Sigmoid colon (tissue), 7 donors: ENCODE measurements around the gene DCC. TPM values are rescaled to one million over a fixed set of nuclear protein-coding genes. Genes with fewer than 3 reads are reported as not detected.

Source experiments
- DNase-seq: peaks from one replicate; pipeline ENCODE4 v3.0.0-alpha.2; 2019
- H3K27ac ChIP-seq, 4 donors: fragments of 200-600 bp; sonication (generic); one replicate each; pipeline ENCODE4 v1.5.1; 2016 to 2019; ENCODE audit warnings: mild to moderate bottlenecking in 1 of 4
- H3K27me3 ChIP-seq, 3 donors: fragments of 200-600 bp; sonication (generic); one replicate each; pipeline ENCODE4 v1.5.1; 2019; ENCODE audit warnings: mild to moderate bottlenecking in 1 of 3
- H3K36me3 ChIP-seq, 4 donors: fragments of 200-600 bp; sonication (generic); one replicate each; pipeline ENCODE4 v1.5.1; 2016 to 2019
- H3K4me1 ChIP-seq, 4 donors: fragments of 200-600 bp; sonication (generic); one replicate each; pipeline ENCODE4 v1.5.1; 2017 to 2019
- H3K4me3 ChIP-seq, 4 donors: fragments of 200-600 bp; sonication (generic); one replicate each; pipeline ENCODE4 v1.5.1; 2017 to 2019; ENCODE audit warnings: mild to moderate bottlenecking in 2 of 4, moderate library complexity in 1 of 4
- H3K9me3 ChIP-seq, 4 donors: fragments of 200-600 bp in 3 of 4; sonication (generic) in 3 of 4; one replicate each; pipeline versions ENCODE4 v1.5.1 to v1.6.1; 2013 to 2019
- CTCF ChIP-seq, 4 experiments: fragments of 450-650 bp in 3 of 4; fragments of 200-600 bp in 1 of 4; IDR thresholded peaks; one replicate each; pipeline ENCODE4 v1.5.1; 2016 to 2019; ENCODE audit warnings: antibody characterized with exemption in 4 of 4, mild to moderate bottlenecking in 3 of 4, moderate library complexity in 2 of 4
- EP300 ChIP-seq, 4 donors: sonication (generic); formaldehyde crosslinking; IDR thresholded peaks; one replicate each; pipeline ENCODE4 v1.6.1; 2017; ENCODE audit warnings: antibody characterized with exemption in 4 of 4
- POLR2A ChIP-seq, 2 donors: fragments of 450-650 bp; IDR thresholded peaks; one replicate each; pipeline ENCODE4 v1.6.1; 2016; ENCODE audit warnings: antibody characterized with exemption in 2 of 2, mild to moderate bottlenecking in 2 of 2, moderate library complexity in 2 of 2
- POLR2AphosphoS5 ChIP-seq, 4 donors: sonication (generic); formaldehyde crosslinking; IDR thresholded peaks; one replicate each; pipeline ENCODE4 v1.6.1; 2017; ENCODE audit warnings: antibody characterized with exemption in 4 of 4
- WGBS, 2 donors: extraction: QIAGEN DNeasy Blood & Tissue Kit; methylation state at CpG; one replicate each; pipeline ENCODE4 v1.1.7; 2013; 5-methylcytosine and 5-hydroxymethylcytosine counted together
- intact Hi-C: fragments of 100-400 bp; cut with DNase I; formaldehyde crosslinking; loops from one replicate; pipeline ENCODE4 v1.15.1; 2023
- polyA plus RNA-seq, 3 donors: library from polyadenylated mRNA; stranded (reverse); fragments of 200-250 nt; gene quantifications; one replicate each; pipeline ENCODE4 v1.2.3, GENCODE V29; 2013
- total RNA-seq, 4 donors: library from RNA; depleted of rRNA; stranded (reverse); fragments of >200 nt; gene quantifications; one replicate each; pipeline ENCODE4 v1.1.0, GENCODE V29; 2016
- donor health status: healthy with polysubstance abuse.
- donor health status: Bipolar disorder and iron deficiency.
- donor health status: healthy.

Gene DCC
- total and polyA plus RNA-seq, 7 donors: 0.04 to 0.83 (median 0.36) TPM; not detected in 2

- TF ChIP-seq POLR2AphosphoS5 (IDR thresholded peaks at IDR 0.05): no peak
- no peak for TF ChIP-seq EP300 (IDR thresholded peaks at IDR 0.05)
- TF ChIP-seq POLR2A (IDR thresholded peaks at IDR 0.05): no peak
- no peak for TF ChIP-seq CTCF (IDR thresholded peaks at IDR 0.05)
- Histone ChIP-seq H3K27me3 (no peaks in the 10 kb centered on the region), H3K36me3 (no peaks in the 10 kb centered on the region), H3K4me3 (no peak overlapping the region), H3K4me1 (no peaks in the 10 kb centered on the region), H3K27ac (no peak overlapping the region), H3K9me3 (peaks cover 0 to 3% (median 0%) of the 10 kb centered on the region in 4 donors)
- intact Hi-C loops: no loop called here
- DNase-seq: no peak
- 46 to 71% methylated on average over 6 of the region's 6 CpGs for WGBS, 2 donors
These were observed 159.0 kb downstream of the DCC start for GRCh38 chr18:52499016-52499415.

DNA sequence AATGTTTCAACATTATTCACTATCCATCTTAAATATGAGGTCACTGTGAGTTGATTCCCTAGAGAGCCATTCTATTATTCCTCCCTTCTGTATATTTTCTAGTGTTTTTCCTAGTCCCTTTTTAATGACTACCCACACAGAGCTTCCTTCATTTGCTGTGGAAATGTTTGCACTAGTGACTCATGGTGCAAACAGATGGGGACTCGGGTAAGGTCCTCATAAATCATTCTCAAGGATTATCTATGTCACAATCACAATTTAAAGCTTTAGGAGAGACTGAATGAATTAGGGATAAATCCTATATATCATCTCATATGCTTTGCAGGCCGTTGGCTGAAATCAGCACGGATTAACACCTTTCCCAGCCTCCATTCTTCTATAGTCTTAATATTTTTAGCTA lies 159.6 kb downstream of the DCC start:
- Histone ChIP-seq H3K9me3 (peaks cover 0 to 3% (median 0%) of the 10 kb centered on the region in 4 donors), H3K36me3 (no peaks in the 10 kb centered on the region), H3K4me3 (no peak overlapping the region), H3K4me1 (no peaks in the 10 kb centered on the region), H3K27me3 (no peaks in the 10 kb centered on the region), H3K27ac (no peak overlapping the region)
- 25 to 43% methylated on average over 3 of the region's 3 CpGs for WGBS, 2 donors
- no peak for DNase-seq
- TF ChIP-seq CTCF (IDR thresholded peaks at IDR 0.05): no peak
- intact Hi-C loops: no loop called here

GRCh38 chr18:52504589-52504988 lies 164.6 kb downstream of the DCC start:
- Histone ChIP-seq H3K4me1 (no peaks in the 10 kb centered on the region), H3K4me3 (no peak overlapping the region), H3K36me3 (no peaks in the 10 kb centered on the region), H3K9me3 (no peaks in the 10 kb centered on the region), H3K27ac (no peak overlapping the region), H3K27me3 (no peaks in the 10 kb centered on the region)
- WGBS, 2 donors: 79 to 86% methylated on average over 5 of the region's 5 CpGs
- intact Hi-C loops: no loop called here
- DNase-seq: no peak
- TF ChIP-seq POLR2AphosphoS5 (IDR thresholded peaks at IDR 0.05) (no peak), POLR2A (IDR thresholded peaks at IDR 0.05) (no peak), CTCF (IDR thresholded peaks at IDR 0.05) (no peak), EP300 (IDR thresholded peaks at IDR 0.05) (no peak)

GRCh38 chr18:52510139-52510538 lies 170.1 kb downstream of the DCC start:
- Histone ChIP-seq H3K4me1 (no peaks in the 10 kb centered on the region), H3K27me3 (no peaks in the 10 kb centered on the region), H3K27ac (no peak overlapping the region), H3K4me3 (no peak overlapping the region), H3K9me3 (no peaks in the 10 kb centered on the region), H3K36me3 (no peaks in the 10 kb centered on the region)
- TF ChIP-seq POLR2AphosphoS5 (IDR thresholded peaks at IDR 0.05): no peak
- no peak for TF ChIP-seq EP300 (IDR thresholded peaks at IDR 0.05)
- TF ChIP-seq CTCF (IDR thresholded peaks at IDR 0.05): no peak
- TF ChIP-seq POLR2A (IDR thresholded peaks at IDR 0.05): no peak
- intact Hi-C loops: no loop called here
- WGBS, 2 donors: 70 to 73% methylated on average over 3 of the region's 3 CpGs
- DNase-seq: no peak

- Histone ChIP-seq H3K36me3 (no peaks in the 10 kb centered on the region), H3K4me1 (peaks cover 0 to 11% (median 4%) of the 10 kb centered on the region in 4 donors), H3K9me3 (no peaks in the 10 kb centered on the region), H3K4me3 (no peak overlapping the region), H3K27me3 (no peaks in the 10 kb centered on the region), H3K27ac (no peak overlapping the region)
- intact Hi-C loops: no loop called here
- WGBS, 2 donors: 27 to 71% methylated on average over 2 of the region's 2 CpGs
- no peak for DNase-seq
- TF ChIP-seq POLR2AphosphoS5 (IDR thresholded peaks at IDR 0.05): no peak
- TF ChIP-seq CTCF (IDR thresholded peaks at IDR 0.05): no peak
- no peak for TF ChIP-seq POLR2A (IDR thresholded peaks at IDR 0.05)
- TF ChIP-seq EP300 (IDR thresholded peaks at IDR 0.05): no peak
These were observed 178.1 kb downstream of the DCC start for GRCh38 chr18:52518086-52518485.
